ENCODE measurements around the gene CACNA2D1. TPM values are rescaled to one million over a fixed set of nuclear protein-coding genes. Genes with fewer than 3 reads are reported as not detected.
A peak's percentile ranks its signal among the peaks of the same experiment; 100 is the strongest.

Gene CACNA2D1
- total and polyA plus RNA-seq, 9 of the 15 experiments (the other 6 are each of a cell fraction or from before 2014, with no cell fraction given), result 0.49 TPM; not detected in 8

GRCh38 chr7:82443036-82443546 lies 486 bp downstream of the CACNA2D1 start:
- no peak overlapping the region for H3K27ac ChIP-seq (ENCODE audit: extremely low read depth, low read depth, low read length)
- H2AFZ ChIP-seq (ENCODE audit: low read depth, low read length), result no peak overlapping the region
- no peaks in the 10 kb centered on the region for H3K79me2 ChIP-seq (ENCODE audit: control insufficient read depth, insufficient read depth, low read length)
- intact Hi-C loops (cut with micrococcal nuclease), result no loop called here
- no peak overlapping the region for H3K4me3 ChIP-seq
- FAIRE-seq (no peak), ATAC-seq (no peak), DNase-seq (ENCODE audit: extremely low read depth in 1 of 4, low spot score in 3 of 4) (peak in 1 of 4 experiments; percentile 7)
- no TSS peak for BruUV-seq (replicated peaks)
- ChIA-PET CTCF (ENCODE audit: low intra/inter-chr PET ratio) (no interaction called here), POLR2A (no interaction called here)
- H3K4me1 ChIP-seq (replicated peaks in 1 of 2; ENCODE audit: control insufficient read depth in 2 of 2, insufficient read depth in 2 of 2, low read length in 2 of 2), result no peaks in the 10 kb centered on the region
- no peaks in the 10 kb centered on the region for H3K9me1 ChIP-seq (ENCODE audit: control insufficient read depth, insufficient read depth, low read length)
- no peaks in the 10 kb centered on the region for H3K36me3 ChIP-seq (ENCODE audit: control insufficient read depth, insufficient read depth, low read length)
- no peaks in the 10 kb centered on the region for H3K9me3 ChIP-seq (replicated peaks; ENCODE audit: control insufficient read depth, insufficient read depth, low read depth, low read length)
- WGBS (ENCODE audit: insufficient coverage, low coverage, missing lambda C conversion rate), result 31% methylated on average over 15 of the region's 64 CpGs
- H3K4me2 ChIP-seq (ENCODE audit: insufficient read depth, low read length), result no peak overlapping the region
- H3K27me3 ChIP-seq (ENCODE audit: control insufficient read depth in 2 of 2, insufficient read depth in 2 of 2, low read length in 2 of 2), result no peaks in the 10 kb centered on the region
- TF ChIP-seq MBD2 (IDR thresholded peaks at IDR 0.05; ENCODE audit: borderline replicate concordance, low read depth) (no peak), HIVEP1 (CRISPR knock-in tag; IDR thresholded peaks at IDR 0.05) (no peak), ZNF41 (CRISPR knock-in tag; conservative IDR thresholded peaks at IDR 0.05) (no peak), THRAP3 (IDR thresholded peaks at IDR 0.05; ENCODE audit: borderline replicate concordance) (no peak), CHCHD3 (CRISPR knock-in tag; IDR thresholded peaks at IDR 0.05) (no peak), LEF1 (IDR thresholded peaks at IDR 0.05) (no peak), E2F6 (IDR thresholded peaks at IDR 0.05; ENCODE audit: borderline replicate concordance in 1 of 2, extremely low read depth in 1 of 2, insufficient read depth in 1 of 2, insufficient read length in 1 of 2, low read depth in 1 of 2, low read length in 1 of 2, poor library complexity in 1 of 2, severe bottlenecking in 1 of 2) (no peak), PHF20 (IDR thresholded peaks at IDR 0.05; ENCODE audit: partially characterized antibody) (no peak), ZNF655 (CRISPR knock-in tag; IDR thresholded peaks at IDR 0.05) (no peak), NR4A1 (CRISPR knock-in tag; IDR thresholded peaks at IDR 0.05) (no peak), NR4A1 (tag; IDR thresholded peaks at IDR 0.05) (no peak), YBX1 (IDR thresholded peaks at IDR 0.05) (no peak), BMI1 (IDR thresholded peaks at IDR 0.05; ENCODE audit: low read length) (no peak), RBFOX2 (IDR thresholded peaks at IDR 0.05; ENCODE audit: low read depth, low read length) (no peak), PPARD (CRISPR knock-in tag; IDR thresholded peaks at IDR 0.05) (no peak), ZNF75A (CRISPR knock-in tag; IDR thresholded peaks at IDR 0.05) (no peak)
- no peak overlapping the region for H3K9ac ChIP-seq (ENCODE audit: insufficient read depth in 1 of 2, low read depth in 2 of 2, low read length in 2 of 2)
- in situ Hi-C loops (cut with MboI), result no loop called here
- no peaks in the 10 kb centered on the region for H4K20me1 ChIP-seq (replicated peaks; ENCODE audit: control insufficient read depth, insufficient read depth, low read length)

Data from K562 (cell line).